NCI-H2029 treated with DMSO at 0.1 percent for 48 hours (cell line): ENCODE measurements around the gene TEDC2.
"Not testable (repeated sequence)": the region's sequence is repeated elsewhere in the genome, so short reads cannot be mapped to it uniquely, and the experiment has no call there.

ENCODE experiments used
- DNase-seq: peaks from one replicate; lab custom pipeline; 2025; lab: John Stamatoyannopoulos, UW

Gene TEDC2

GRCh38 chr16:2476741-2477140, 16.8 kb downstream of the TEDC2 start:
- DNase-seq, result no peak

GRCh38 chr16:2477327-2477726, 17.4 kb downstream of the TEDC2 start:
- no peak for DNase-seq

- no peak for DNase-seq
Observed at GRCh38 chr16:2478279-2478678, 18.4 kb downstream of the TEDC2 start.

- DNase-seq, result not testable (repeated sequence)
Observed at GRCh38 chr16:2479996-2480395, 20.1 kb downstream of the TEDC2 start.

GRCh38 chr16:2480948-2481347, 21.0 kb downstream of the TEDC2 start:
- no peak for DNase-seq

GRCh38 chr16:2481676-2482075, 21.8 kb downstream of the TEDC2 start:
- DNase-seq, result no peak

- no peak for DNase-seq
Observed at GRCh38 chr16:2482249-2482648, 22.3 kb downstream of the TEDC2 start.

- DNase-seq, result peak; percentile 58
Observed at GRCh38 chr16:2482708-2483534, 23.0 kb downstream of the TEDC2 start.

GRCh38 chr16:2483939-2484897, 24.3 kb downstream of the TEDC2 start:
- no peak for DNase-seq

GRCh38 chr16:2484898-2485508, 25.1 kb downstream of the TEDC2 start:
- DNase-seq, result no peak

- DNase-seq, result no peak
Observed at GRCh38 chr16:2485811-2486507, 26.1 kb downstream of the TEDC2 start.

GRCh38 chr16:2486645-2487516, 27.0 kb downstream of the TEDC2 start:
- DNase-seq, result no peak

GRCh38 chr16:2487517-2487842, 27.6 kb downstream of the TEDC2 start:
- no peak for DNase-seq

- no peak for DNase-seq
Observed at GRCh38 chr16:2487903-2488531, 28.1 kb downstream of the TEDC2 start.

- no peak for DNase-seq
Observed at GRCh38 chr16:2489581-2489980, 29.7 kb downstream of the TEDC2 start.

- DNase-seq, result peak; percentile 38
Observed at GRCh38 chr16:2490190-2491105, 30.5 kb downstream of the TEDC2 start.

- DNase-seq, result no peak
Observed at GRCh38 chr16:2492292-2492691, 32.4 kb downstream of the TEDC2 start.

GRCh38 chr16:2493605-2494004, 33.7 kb downstream of the TEDC2 start:
- DNase-seq, result no peak

- no peak for DNase-seq
Observed at GRCh38 chr16:2494616-2495015, 34.7 kb downstream of the TEDC2 start.
